SK-N-SH (cell line): ENCODE results near the gene CPEB3.

Source experiments
- EZH2phosphoT487 ChIP-seq: fragments of 200-600 bp; sonication (generic); IDR thresholded peaks from 2 replicates; pipeline ENCODE4 v1.6.1; 2017; ENCODE audit warnings: low read depth, mixed run types, mild to moderate bottlenecking, antibody characterized with exemption, moderate library complexity, borderline replicate concordance
- MXI1 ChIP-seq: IDR thresholded peaks from 2 replicates; pipeline ENCODE4 v1.6.1; 2012; ENCODE audit warnings: mild to moderate bottlenecking, low read depth, low read length, improper control_type of control experiment
- NFIC ChIP-seq: IDR thresholded peaks from 2 replicates; pipeline ENCODE4 v1.4.0; 2012; ENCODE audit warnings: borderline replicate concordance
- RAD21 ChIP-seq: IDR thresholded peaks from 2 replicates; pipeline ENCODE4 v1.6.1; 2012; ENCODE audit warnings: mild to moderate bottlenecking, low read length
- TF ChIP-seq, protein P1 (sequence below): fragments of 200-600 bp; sonication (generic); IDR thresholded peaks from 2 replicates; pipeline ENCODE4 v1.6.1; 2017; ENCODE audit warnings: antibody characterized with exemption, mild to moderate bottlenecking, moderate library complexity

DNA sequence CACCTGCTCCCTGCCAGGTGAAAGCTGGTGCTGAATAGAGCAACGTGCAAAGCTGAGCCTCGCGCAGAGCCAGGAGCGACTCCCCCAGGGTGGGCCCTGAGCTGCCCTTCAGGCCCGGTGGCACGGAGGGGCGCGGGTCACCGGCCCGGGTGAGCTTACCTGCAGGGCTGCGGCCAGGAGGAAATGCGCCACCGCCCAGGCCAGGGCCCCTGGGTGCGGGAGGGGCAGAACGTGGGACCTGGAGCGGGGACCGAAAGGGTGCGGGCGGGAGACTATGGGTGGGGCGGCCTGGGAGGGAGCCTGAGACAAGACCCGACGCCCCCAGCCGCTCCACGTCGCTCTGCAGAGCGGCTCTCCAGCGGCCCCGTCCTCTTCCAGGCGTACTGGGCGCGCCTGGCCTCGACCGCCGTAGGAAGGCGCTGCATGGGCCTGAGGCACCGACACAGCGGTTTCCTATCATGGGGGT, 245.2 kb downstream of the CPEB3 start:
- TF ChIP-seq, protein P1, sequence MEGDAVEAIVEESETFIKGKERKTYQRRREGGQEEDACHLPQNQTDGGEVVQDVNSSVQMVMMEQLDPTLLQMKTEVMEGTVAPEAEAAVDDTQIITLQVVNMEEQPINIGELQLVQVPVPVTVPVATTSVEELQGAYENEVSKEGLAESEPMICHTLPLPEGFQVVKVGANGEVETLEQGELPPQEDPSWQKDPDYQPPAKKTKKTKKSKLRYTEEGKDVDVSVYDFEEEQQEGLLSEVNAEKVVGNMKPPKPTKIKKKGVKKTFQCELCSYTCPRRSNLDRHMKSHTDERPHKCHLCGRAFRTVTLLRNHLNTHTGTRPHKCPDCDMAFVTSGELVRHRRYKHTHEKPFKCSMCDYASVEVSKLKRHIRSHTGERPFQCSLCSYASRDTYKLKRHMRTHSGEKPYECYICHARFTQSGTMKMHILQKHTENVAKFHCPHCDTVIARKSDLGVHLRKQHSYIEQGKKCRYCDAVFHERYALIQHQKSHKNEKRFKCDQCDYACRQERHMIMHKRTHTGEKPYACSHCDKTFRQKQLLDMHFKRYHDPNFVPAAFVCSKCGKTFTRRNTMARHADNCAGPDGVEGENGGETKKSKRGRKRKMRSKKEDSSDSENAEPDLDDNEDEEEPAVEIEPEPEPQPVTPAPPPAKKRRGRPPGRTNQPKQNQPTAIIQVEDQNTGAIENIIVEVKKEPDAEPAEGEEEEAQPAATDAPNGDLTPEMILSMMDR: no peak
- no peak for TF ChIP-seq EZH2phosphoT487
- no peak for TF ChIP-seq RAD21
- TF ChIP-seq MXI1: no peak
- no peak for TF ChIP-seq NFIC
